ENCODE data around the gene CMBL. TPM values are rescaled to one million over a fixed set of nuclear protein-coding genes. Genes with fewer than 3 reads are reported as not detected.

Gene CMBL
- polyA plus RNA-seq, 6 donors from 2014 or later: not detected

DNA sequence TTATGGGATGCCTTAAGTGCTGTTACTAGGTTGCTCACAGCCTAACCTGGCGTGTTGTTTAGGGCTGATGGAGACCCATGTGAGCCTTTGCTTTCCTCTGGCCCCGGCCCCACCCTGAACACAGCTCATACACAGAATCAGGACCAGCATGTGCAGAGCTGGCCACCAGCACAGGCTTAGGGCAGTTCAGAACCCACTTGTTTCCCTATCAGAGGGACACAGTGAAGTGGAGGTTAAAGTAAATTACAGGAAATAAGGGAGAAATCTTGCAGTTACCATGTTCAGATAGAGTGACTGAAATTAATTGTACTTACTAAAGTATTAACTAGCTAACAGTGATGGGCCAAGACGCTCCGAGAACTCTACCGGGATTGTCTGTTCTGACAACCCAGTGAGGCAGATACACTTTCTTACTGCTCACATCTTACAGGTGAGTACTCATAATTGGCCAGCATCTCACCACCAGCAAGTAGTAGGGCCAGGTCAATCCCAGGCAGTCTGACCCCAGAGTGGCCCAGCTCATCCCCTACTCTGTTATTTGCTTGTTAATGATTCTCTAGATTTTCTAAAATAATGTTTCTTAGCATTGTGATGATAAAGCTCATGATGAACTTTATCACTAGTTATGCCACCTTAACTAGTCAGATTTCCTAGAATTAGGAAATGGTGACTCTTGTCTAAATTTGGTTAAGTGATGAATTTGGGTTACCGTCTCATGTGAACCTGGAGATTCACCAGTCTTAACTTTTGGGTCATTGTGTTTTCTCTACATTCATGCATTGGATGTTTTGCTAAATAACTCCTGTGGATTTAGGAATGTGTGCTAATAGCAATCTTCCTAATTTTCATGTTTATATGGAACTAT is 42.2 kb downstream of the CMBL start:
- peaks cover 7 to 19% of the 10 kb centered on the region in 2 donors for H3K36me3 Mint-ChIP-seq
- no peak overlapping the region for H3K4me3 Mint-ChIP-seq
- ATAC-seq (ENCODE audit: low read depth in 2 of 2): no peak
- H3K27me3 Mint-ChIP-seq: no peaks in the 10 kb centered on the region
- no peak overlapping the region for H3K27ac Mint-ChIP-seq
- DNase-seq: no peak
- no peaks in the 10 kb centered on the region for H3K9me3 Mint-ChIP-seq
- no peaks in the 10 kb centered on the region for H3K4me1 Mint-ChIP-seq

DNA sequence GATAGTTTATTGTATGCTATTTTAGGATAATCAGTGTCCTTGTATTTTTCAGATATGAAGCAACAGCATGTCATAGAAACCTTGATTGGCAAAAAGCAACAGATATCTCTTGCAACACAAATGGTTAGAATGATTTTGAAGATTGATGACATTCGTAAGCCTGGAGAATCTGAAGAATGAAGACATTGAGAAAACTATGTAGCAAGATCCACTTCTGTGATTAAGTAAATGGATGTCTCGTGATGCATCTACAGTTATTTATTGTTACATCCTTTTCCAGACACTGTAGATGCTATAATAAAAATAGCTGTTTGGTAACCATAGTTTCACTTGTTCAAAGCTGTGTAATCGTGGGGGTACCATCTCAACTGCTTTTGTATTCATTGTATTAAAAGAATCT is 43.1 kb downstream of the CMBL start:
- H3K9me3 Mint-ChIP-seq: no peaks in the 10 kb centered on the region
- peaks cover 13 to 23% of the 10 kb centered on the region in 2 donors for H3K36me3 Mint-ChIP-seq
- H3K4me1 Mint-ChIP-seq: peaks cover 0 to 4% (median 2%) of the 10 kb centered on the region in 3 donors
- H3K27ac Mint-ChIP-seq: no peak overlapping the region
- no peaks in the 10 kb centered on the region for H3K27me3 Mint-ChIP-seq
- DNase-seq (no peak), ATAC-seq (ENCODE audit: low read depth in 2 of 2) (no peak)
- no peak overlapping the region for H3K4me3 Mint-ChIP-seq

GRCh38 chr5:10262995-10263394 is 44.7 kb downstream of the CMBL start:
- DNase-seq (no peak), ATAC-seq (ENCODE audit: low read depth in 2 of 2) (no peak)
- no peak overlapping the region for H3K27ac Mint-ChIP-seq
- no peaks in the 10 kb centered on the region for H3K9me3 Mint-ChIP-seq
- H3K27me3 Mint-ChIP-seq: no peaks in the 10 kb centered on the region
- no peak overlapping the region for H3K4me3 Mint-ChIP-seq
- H3K36me3 Mint-ChIP-seq: peaks cover 24 to 29% of the 10 kb centered on the region in 2 donors
- peaks cover 1 to 6% (median 5%) of the 10 kb centered on the region in 3 donors for H3K4me1 Mint-ChIP-seq

GRCh38 chr5:10262121-10262774 is 45.5 kb downstream of the CMBL start:
- Mint-ChIP-seq H3K27me3 (no peaks in the 10 kb centered on the region), H3K36me3 (peaks cover 29 to 32% of the 10 kb centered on the region in 2 donors), H3K27ac (no peak overlapping the region), H3K9me3 (no peaks in the 10 kb centered on the region), H3K4me1 (peaks cover 4 to 6% (median 5%) of the 10 kb centered on the region in 3 donors), H3K4me3 (no peak overlapping the region)
- ATAC-seq (ENCODE audit: low read depth in 2 of 2) (no peak), DNase-seq (no peak)

GRCh38 chr5:10261065-10261464 is 46.6 kb downstream of the CMBL start:
- DNase-seq (no peak), ATAC-seq (ENCODE audit: low read depth in 2 of 2) (no peak)
- H3K4me1 Mint-ChIP-seq: peaks cover 4 to 6% (median 5%) of the 10 kb centered on the region in 3 donors
- no peaks in the 10 kb centered on the region for H3K9me3 Mint-ChIP-seq
- no peaks in the 10 kb centered on the region for H3K27me3 Mint-ChIP-seq
- H3K36me3 Mint-ChIP-seq: peaks cover 28 to 29% of the 10 kb centered on the region in 2 donors
- no peak overlapping the region for H3K4me3 Mint-ChIP-seq
- no peak overlapping the region for H3K27ac Mint-ChIP-seq

GRCh38 chr5:10259899-10260298 is 47.8 kb downstream of the CMBL start:
- no peak for ATAC-seq (ENCODE audit: low read depth in 2 of 2)
- H3K4me1 Mint-ChIP-seq: peaks cover 4 to 9% (median 8%) of the 10 kb centered on the region in 3 donors
- DNase-seq: no peak
- H3K4me3 Mint-ChIP-seq: no peak overlapping the region
- peak overlapping the region in 1 of 6 donors; percentile 41 for H3K27ac Mint-ChIP-seq
- H3K36me3 Mint-ChIP-seq: peaks cover 26 to 35% of the 10 kb centered on the region in 2 donors
- no peaks in the 10 kb centered on the region for H3K27me3 Mint-ChIP-seq
- H3K9me3 Mint-ChIP-seq: no peaks in the 10 kb centered on the region

DNA sequence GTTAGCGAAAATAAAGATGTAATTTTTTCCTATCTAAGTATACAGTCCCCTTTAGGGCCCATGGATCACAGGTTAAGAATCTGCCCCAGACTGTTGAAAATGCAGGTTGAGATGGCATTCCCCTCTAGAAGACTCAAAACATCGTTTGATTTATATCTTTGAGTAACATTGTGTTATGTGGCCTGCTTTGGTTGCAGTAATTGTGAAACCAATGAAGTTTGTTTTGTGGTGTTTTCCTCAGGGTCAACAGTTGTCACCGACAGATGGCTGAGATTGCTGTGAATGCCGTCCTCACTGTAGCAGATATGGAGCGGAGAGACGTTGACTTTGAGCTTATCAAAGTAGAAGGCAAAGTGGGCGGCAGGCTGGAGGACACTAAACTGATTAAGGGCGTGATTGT is 49.8 kb downstream of the CMBL start:
- Mint-ChIP-seq H3K27me3 (no peaks in the 10 kb centered on the region), H3K4me3 (no peak overlapping the region), H3K36me3 (peaks cover 19 to 42% of the 10 kb centered on the region in 2 donors), H3K9me3 (no peaks in the 10 kb centered on the region), H3K4me1 (peaks cover 4 to 22% (median 16%) of the 10 kb centered on the region in 3 donors), H3K27ac (peak overlapping the region in 1 of 6 donors; percentile 44)
- no peak for ATAC-seq (ENCODE audit: low read depth in 2 of 2)
- DNase-seq: no peak

DNA sequence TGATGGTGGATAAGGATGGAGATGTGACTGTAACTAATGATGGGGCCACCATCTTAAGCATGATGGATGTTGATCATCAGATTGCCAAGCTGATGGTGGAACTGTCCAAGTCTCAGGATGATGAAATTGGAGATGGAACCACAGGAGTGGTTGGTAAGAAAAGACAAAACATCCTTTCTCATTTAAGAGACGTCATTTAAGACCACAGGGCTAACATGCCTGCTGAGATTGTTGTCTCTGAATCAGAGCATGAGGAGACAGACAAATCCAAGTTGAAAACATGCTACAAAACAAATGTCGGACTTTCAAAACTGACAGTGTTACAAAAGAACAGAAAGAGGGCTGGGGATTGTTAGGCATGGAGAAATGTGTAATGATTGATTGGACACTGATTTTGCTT is 53.0 kb downstream of the CMBL start:
- Mint-ChIP-seq H3K4me1 (peaks cover 11 to 40% (median 24%) of the 10 kb centered on the region in 3 donors), H3K4me3 (peak overlapping the region in 1 of 8 donors; percentile 44), H3K27ac (peak overlapping the region in 3 of 6 donors; percentile 21 to 82 (median 36)), H3K9me3 (peaks cover 0 to 3% (median 0%) of the 10 kb centered on the region in 7 donors), H3K36me3 (peaks cover 16 to 29% of the 10 kb centered on the region in 2 donors), H3K27me3 (no peaks in the 10 kb centered on the region)
- ATAC-seq (ENCODE audit: low read depth in 2 of 2) (no peak), DNase-seq (no peak)

- peaks cover 16 to 44% (median 29%) of the 10 kb centered on the region in 3 donors for H3K4me1 Mint-ChIP-seq
- DNase-seq: no peak
- peaks cover 13 to 21% of the 10 kb centered on the region in 2 donors for H3K36me3 Mint-ChIP-seq
- peaks cover 0 to 3% (median 0%) of the 10 kb centered on the region in 7 donors for H3K9me3 Mint-ChIP-seq
- peak overlapping the region in 1 of 8 donors; percentile 29 for H3K4me3 Mint-ChIP-seq
- H3K27me3 Mint-ChIP-seq: no peaks in the 10 kb centered on the region
- H3K27ac Mint-ChIP-seq: no peak overlapping the region
- no peak for ATAC-seq (ENCODE audit: low read depth in 2 of 2)
Measured at GRCh38 chr5:10253390-10253789, 54.3 kb downstream of the CMBL start.

GRCh38 chr5:10251405-10251804 is 56.3 kb downstream of the CMBL start:
- Mint-ChIP-seq H3K27me3 (no peaks in the 10 kb centered on the region), H3K4me3 (peak overlapping the region; percentile 82 to 99 (median 96)), H3K36me3 (peaks cover 6 to 13% of the 10 kb centered on the region in 2 donors), H3K4me1 (peaks cover 16 to 48% (median 38%) of the 10 kb centered on the region in 3 donors), H3K27ac (peak overlapping the region; percentile 33 to 99 (median 82)), H3K9me3 (peaks cover 0 to 3% (median 0%) of the 10 kb centered on the region in 7 donors)
- ATAC-seq (ENCODE audit: low read depth in 2 of 2) (no peak), DNase-seq (no peak)

DNA sequence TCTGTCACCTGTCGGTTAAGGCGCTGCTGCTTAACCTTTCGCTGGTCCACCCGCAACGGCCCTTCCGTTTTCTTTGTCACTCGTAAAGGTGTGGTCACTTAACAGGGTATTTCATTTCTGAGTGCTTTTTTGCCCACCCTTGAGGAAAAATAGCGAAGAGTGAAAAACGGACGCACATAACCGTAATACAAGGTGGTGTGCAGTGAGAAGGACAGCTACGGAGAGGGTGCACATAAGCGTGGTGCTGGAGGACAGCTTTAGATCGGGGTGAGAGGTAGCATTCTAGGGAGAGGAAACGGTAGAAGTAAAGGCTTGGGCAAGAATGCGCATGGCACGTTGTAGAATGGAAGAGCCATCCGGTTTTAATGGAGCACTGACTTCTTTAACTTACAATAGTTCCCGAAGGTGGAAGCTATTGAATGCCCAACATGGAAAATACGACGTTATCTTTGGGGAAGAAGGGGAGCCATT is 56.9 kb downstream of the CMBL start:
- ATAC-seq (ENCODE audit: low read depth in 2 of 2): no peak
- Mint-ChIP-seq H3K4me3 (peak overlapping the region; percentile 82 to 99 (median 96)), H3K36me3 (peaks cover 6 to 13% of the 10 kb centered on the region in 2 donors), H3K4me1 (peaks cover 16 to 48% (median 38%) of the 10 kb centered on the region in 3 donors), H3K27ac (peak overlapping the region; percentile 4 to 99 (median 82)), H3K27me3 (no peaks in the 10 kb centered on the region), H3K9me3 (peaks cover 0 to 3% (median 0%) of the 10 kb centered on the region in 7 donors)
- DNase-seq: no peak

DNA sequence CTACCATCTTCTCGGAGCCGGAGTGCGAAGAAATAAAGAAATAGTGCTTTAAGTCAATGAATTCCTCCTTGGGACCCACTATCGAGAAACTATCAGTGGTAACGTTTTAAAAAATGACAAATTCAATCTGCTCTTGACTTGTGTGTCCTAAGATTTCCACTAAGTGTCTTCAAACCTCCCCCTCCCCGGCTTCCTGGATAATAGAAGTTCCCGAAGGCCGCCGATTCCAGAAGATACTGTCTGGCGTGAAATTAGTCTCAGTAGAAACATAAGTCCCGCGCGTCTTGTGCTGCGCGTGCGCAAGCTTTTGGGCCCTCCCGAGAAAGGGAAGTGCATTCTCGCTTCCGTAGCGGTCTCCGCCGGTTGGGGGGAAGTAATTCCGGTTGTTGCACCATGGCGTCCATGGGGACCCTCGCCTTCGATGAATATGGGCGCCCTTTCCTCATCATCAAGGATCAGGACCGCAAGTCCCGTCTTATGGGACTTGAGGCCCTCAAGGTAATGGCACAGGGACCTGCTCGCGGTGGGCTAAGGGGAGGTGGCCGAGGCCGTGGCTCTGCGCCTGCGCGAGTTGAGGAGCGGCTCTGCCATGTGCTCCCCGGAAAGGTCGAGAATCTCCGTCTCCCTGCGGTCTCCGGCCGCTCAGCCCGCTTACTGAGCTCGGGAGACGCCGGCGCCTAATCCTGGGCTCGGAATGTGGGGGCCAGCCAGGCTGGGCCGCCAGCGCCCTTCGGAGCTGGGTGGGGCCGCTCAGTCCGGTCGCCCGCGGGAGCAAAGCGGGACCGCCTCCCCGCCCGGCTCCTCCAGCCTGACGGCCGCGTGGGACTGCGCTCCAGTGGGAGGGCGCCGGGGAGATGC is 57.5 kb downstream of the CMBL start, which contains the start of gene CCT5:
Gene CCT5, plus strand, starts transcription at position 333 of the 858 bp plus-strand sequence. Its CDS starts 61 bp downstream, at position 394.
- Mint-ChIP-seq H3K4me1 (peaks cover 16 to 48% (median 36%) of the 10 kb centered on the region in 3 donors), H3K9me3 (peaks cover 0 to 3% (median 0%) of the 10 kb centered on the region in 7 donors), H3K4me3 (peak within 1 kb of the TSS; percentile 82 to 99 (median 96)), H3K27ac (peak within 1 kb of the TSS; percentile 99 to 100 (median 100)), H3K27me3 (no peaks in the 10 kb centered on the region), H3K36me3 (peaks cover 4 to 10% of the 10 kb centered on the region in 2 donors)
- ATAC-seq (ENCODE audit: low read depth in 2 of 2) (peak; percentile 82 to 87), DNase-seq (peak; percentile 94)

Data from naive B cell (primary cell).